ENCODE data around the gene REXO4.

Gene REXO4

GRCh38 chr9:133377721-133378216 is 40.0 kb downstream of the REXO4 start:
- no peak for TF ChIP-seq GATA2 (IDR thresholded peaks at IDR 0.05; ENCODE audit: low read depth, low read length)
- no peak for TF ChIP-seq GATA3 (IDR thresholded peaks at IDR 0.05; ENCODE audit: low read depth, low read length)

GRCh38 chr9:133375724-133376654 is 41.8 kb downstream of the REXO4 start, which contains the start of the genes STKLD1 and SURF4:
STKLD1 (plus strand) TSS chr9:133376366; CDS start chr9:133376474, 108 bp downstream.
SURF4 (minus strand) TSS chr9:133376060; CDS start chr9:133375969, 91 bp downstream.
- TF ChIP-seq GATA2 (IDR thresholded peaks at IDR 0.05; ENCODE audit: low read depth, low read length) (no peak), GATA3 (IDR thresholded peaks at IDR 0.05; ENCODE audit: low read depth, low read length) (no peak)

GRCh38 chr9:133375116-133375723 is 42.6 kb downstream of the REXO4 start:
- TF ChIP-seq GATA2 (IDR thresholded peaks at IDR 0.05; ENCODE audit: low read depth, low read length) (no peak), GATA3 (IDR thresholded peaks at IDR 0.05; ENCODE audit: low read depth, low read length) (no peak)

- TF ChIP-seq GATA3 (IDR thresholded peaks at IDR 0.05; ENCODE audit: low read depth, low read length): no peak
- no peak for TF ChIP-seq GATA2 (IDR thresholded peaks at IDR 0.05; ENCODE audit: low read depth, low read length)
Measured at GRCh38 chr9:133374612-133375115, 43.1 kb downstream of the REXO4 start.

GRCh38 chr9:133372144-133372543 is 45.7 kb downstream of the REXO4 start:
- TF ChIP-seq GATA2 (IDR thresholded peaks at IDR 0.05; ENCODE audit: low read depth, low read length): no peak

- no peak for TF ChIP-seq GATA2 (IDR thresholded peaks at IDR 0.05; ENCODE audit: low read depth, low read length)
- TF ChIP-seq GATA3 (IDR thresholded peaks at IDR 0.05; ENCODE audit: low read depth, low read length): no peak
Measured at GRCh38 chr9:133371261-133371711, 46.5 kb downstream of the REXO4 start.

- TF ChIP-seq GATA3 (IDR thresholded peaks at IDR 0.05; ENCODE audit: low read depth, low read length) (no peak), GATA2 (IDR thresholded peaks at IDR 0.05; ENCODE audit: low read depth, low read length) (no peak)
Measured at GRCh38 chr9:133370685-133371084, 47.1 kb downstream of the REXO4 start.

- no peak for TF ChIP-seq GATA2 (IDR thresholded peaks at IDR 0.05; ENCODE audit: low read depth, low read length)
- TF ChIP-seq GATA3 (IDR thresholded peaks at IDR 0.05; ENCODE audit: low read depth, low read length): no peak
Measured at GRCh38 chr9:133369933-133370332, 47.9 kb downstream of the REXO4 start.

- no peak for TF ChIP-seq GATA3 (IDR thresholded peaks at IDR 0.05; ENCODE audit: low read depth, low read length)
- TF ChIP-seq GATA2 (IDR thresholded peaks at IDR 0.05; ENCODE audit: low read depth, low read length): no peak
Measured at GRCh38 chr9:133369422-133369821, 48.4 kb downstream of the REXO4 start.

- TF ChIP-seq GATA3 (IDR thresholded peaks at IDR 0.05; ENCODE audit: low read depth, low read length) (no peak; the same call in 1 of the 2 replicates), GATA2 (IDR thresholded peaks at IDR 0.05; ENCODE audit: low read depth, low read length) (peak; percentile 90)
Measured at GRCh38 chr9:133368249-133368881, 49.4 kb downstream of the REXO4 start.

GRCh38 chr9:133367778-133368177 is 50.0 kb downstream of the REXO4 start:
- no peak for TF ChIP-seq GATA2 (IDR thresholded peaks at IDR 0.05; ENCODE audit: low read depth, low read length)
- no peak for TF ChIP-seq GATA3 (IDR thresholded peaks at IDR 0.05; ENCODE audit: low read depth, low read length)

GRCh38 chr9:133367221-133367620 is 50.6 kb downstream of the REXO4 start:
- TF ChIP-seq GATA3 (IDR thresholded peaks at IDR 0.05; ENCODE audit: low read depth, low read length) (no peak), GATA2 (IDR thresholded peaks at IDR 0.05; ENCODE audit: low read depth, low read length) (no peak)

GRCh38 chr9:133366435-133366834 is 51.4 kb downstream of the REXO4 start:
- no peak for TF ChIP-seq GATA2 (IDR thresholded peaks at IDR 0.05; ENCODE audit: low read depth, low read length)
- no peak for TF ChIP-seq GATA3 (IDR thresholded peaks at IDR 0.05; ENCODE audit: low read depth, low read length)

Measured in SH-SY5Y (cell line).